IPS-15b (cell line): ENCODE results near the gene ADGRD2.

Experiments
- H3K27me3 ChIP-seq: one replicate; pipeline ENCODE4 v1.6.1; 2013; ENCODE audit warnings: low read length; ENCODE audit not compliant: control insufficient read depth, insufficient read depth
- H3K36me3 ChIP-seq: one replicate; pipeline ENCODE4 v1.6.1; 2013; ENCODE audit warnings: low read length; ENCODE audit not compliant: control insufficient read depth, insufficient read depth
- H3K4me1 ChIP-seq: one replicate; pipeline ENCODE4 v1.6.1; 2013; ENCODE audit warnings: mild to moderate bottlenecking, low read length; ENCODE audit not compliant: control insufficient read depth, insufficient read depth
- H3K4me3 ChIP-seq: one replicate; pipeline ENCODE4 v1.5.1; 2013; ENCODE audit warnings: low read depth, low read length
- H3K9ac ChIP-seq: one replicate; pipeline ENCODE4 v1.6.1; 2013; ENCODE audit warnings: low read depth, mild to moderate bottlenecking, low read length
- H3K9me3 ChIP-seq: one replicate; pipeline ENCODE4 v1.6.1; 2013; ENCODE audit warnings: mild to moderate bottlenecking, low read length; ENCODE audit not compliant: control insufficient read depth, insufficient read depth

The ADGRD2 gene

GRCh38 chr9:124467410-124468060, 17.3 kb downstream of the ADGRD2 start:
- Histone ChIP-seq H3K9ac (no peak overlapping the region), H3K4me3 (no peak overlapping the region), H3K9me3 (no peaks in the 10 kb centered on the region), H3K27me3 (no peaks in the 10 kb centered on the region), H3K4me1 (no peaks in the 10 kb centered on the region), H3K36me3 (no peaks in the 10 kb centered on the region)

- no peaks in the 10 kb centered on the region for H3K36me3 ChIP-seq
- H3K27me3 ChIP-seq: no peaks in the 10 kb centered on the region
- H3K4me3 ChIP-seq: no peak overlapping the region
- no peaks in the 10 kb centered on the region for H3K4me1 ChIP-seq
- H3K9me3 ChIP-seq: no peaks in the 10 kb centered on the region
- H3K9ac ChIP-seq: no peak overlapping the region
These were observed 17.9 kb downstream of the ADGRD2 start for GRCh38 chr9:124468061-124468740.

GRCh38 chr9:124469011-124469832, 19.0 kb downstream of the ADGRD2 start:
- Histone ChIP-seq H3K36me3 (no peaks in the 10 kb centered on the region), H3K9me3 (no peaks in the 10 kb centered on the region), H3K4me3 (no peak overlapping the region), H3K27me3 (no peaks in the 10 kb centered on the region), H3K9ac (no peak overlapping the region), H3K4me1 (no peaks in the 10 kb centered on the region)

- no peaks in the 10 kb centered on the region for H3K36me3 ChIP-seq
- H3K27me3 ChIP-seq: peaks cover 3% of the 10 kb centered on the region
- H3K4me1 ChIP-seq: no peaks in the 10 kb centered on the region
- no peak overlapping the region for H3K4me3 ChIP-seq
- no peak overlapping the region for H3K9ac ChIP-seq
- no peaks in the 10 kb centered on the region for H3K9me3 ChIP-seq
These were observed 20.1 kb downstream of the ADGRD2 start for GRCh38 chr9:124470306-124470705.

GRCh38 chr9:124470726-124471125, 20.5 kb downstream of the ADGRD2 start:
- H3K9me3 ChIP-seq: no peaks in the 10 kb centered on the region
- H3K4me1 ChIP-seq: no peaks in the 10 kb centered on the region
- no peak overlapping the region for H3K4me3 ChIP-seq
- H3K9ac ChIP-seq: no peak overlapping the region
- peaks cover 4% of the 10 kb centered on the region for H3K27me3 ChIP-seq
- no peaks in the 10 kb centered on the region for H3K36me3 ChIP-seq

GRCh38 chr9:124471761-124472160, 21.5 kb downstream of the ADGRD2 start:
- no peaks in the 10 kb centered on the region for H3K4me1 ChIP-seq
- H3K4me3 ChIP-seq: no peak overlapping the region
- no peaks in the 10 kb centered on the region for H3K9me3 ChIP-seq
- peaks cover 11% of the 10 kb centered on the region for H3K27me3 ChIP-seq
- no peak overlapping the region for H3K9ac ChIP-seq
- no peaks in the 10 kb centered on the region for H3K36me3 ChIP-seq

GRCh38 chr9:124472770-124473169, 22.5 kb downstream of the ADGRD2 start:
- Histone ChIP-seq H3K4me3 (no peak overlapping the region), H3K36me3 (no peaks in the 10 kb centered on the region), H3K27me3 (peaks cover 13% of the 10 kb centered on the region), H3K9me3 (no peaks in the 10 kb centered on the region), H3K4me1 (peaks cover 2% of the 10 kb centered on the region), H3K9ac (no peak overlapping the region)

- H3K9ac ChIP-seq: no peak overlapping the region
- no peaks in the 10 kb centered on the region for H3K36me3 ChIP-seq
- peaks cover 17% of the 10 kb centered on the region for H3K27me3 ChIP-seq
- H3K9me3 ChIP-seq: no peaks in the 10 kb centered on the region
- H3K4me3 ChIP-seq: no peak overlapping the region
- peaks cover 3% of the 10 kb centered on the region for H3K4me1 ChIP-seq
These were observed 23.1 kb downstream of the ADGRD2 start for GRCh38 chr9:124473310-124473709.

- Histone ChIP-seq H3K9me3 (no peaks in the 10 kb centered on the region), H3K36me3 (no peaks in the 10 kb centered on the region), H3K27me3 (peaks cover 25% of the 10 kb centered on the region), H3K4me1 (peaks cover 6% of the 10 kb centered on the region), H3K9ac (no peak overlapping the region), H3K4me3 (no peak overlapping the region)
These were observed 23.9 kb downstream of the ADGRD2 start for GRCh38 chr9:124474151-124474550.

- Histone ChIP-seq H3K27me3 (peaks cover 37% of the 10 kb centered on the region), H3K9ac (no peak overlapping the region), H3K4me3 (no peak overlapping the region), H3K9me3 (no peaks in the 10 kb centered on the region), H3K36me3 (no peaks in the 10 kb centered on the region), H3K4me1 (peaks cover 6% of the 10 kb centered on the region)
These were observed 25.1 kb downstream of the ADGRD2 start for GRCh38 chr9:124475158-124475867.

- H3K9me3 ChIP-seq: no peaks in the 10 kb centered on the region
- H3K36me3 ChIP-seq: no peaks in the 10 kb centered on the region
- H3K4me3 ChIP-seq: no peak overlapping the region
- peaks cover 41% of the 10 kb centered on the region for H3K27me3 ChIP-seq
- H3K4me1 ChIP-seq: peaks cover 6% of the 10 kb centered on the region
- H3K9ac ChIP-seq: no peak overlapping the region
These were observed 25.8 kb downstream of the ADGRD2 start for GRCh38 chr9:124475868-124476690.
